Suppressor macrophage treated with lipopolysaccharide for 4 hours (primary cell): ENCODE data around the gene NR5A2.
A peak's percentile ranks its signal among the peaks of the same experiment; 100 is the strongest.
"Not testable (repeated sequence)": the region's sequence is repeated elsewhere in the genome, so short reads cannot be mapped to it uniquely, and the experiment has no call there.

Experiments used
- DNase-seq: peaks from one replicate; pipeline ENCODE4 v3.0.0-alpha.2; 2020

The NR5A2 gene

DNA sequence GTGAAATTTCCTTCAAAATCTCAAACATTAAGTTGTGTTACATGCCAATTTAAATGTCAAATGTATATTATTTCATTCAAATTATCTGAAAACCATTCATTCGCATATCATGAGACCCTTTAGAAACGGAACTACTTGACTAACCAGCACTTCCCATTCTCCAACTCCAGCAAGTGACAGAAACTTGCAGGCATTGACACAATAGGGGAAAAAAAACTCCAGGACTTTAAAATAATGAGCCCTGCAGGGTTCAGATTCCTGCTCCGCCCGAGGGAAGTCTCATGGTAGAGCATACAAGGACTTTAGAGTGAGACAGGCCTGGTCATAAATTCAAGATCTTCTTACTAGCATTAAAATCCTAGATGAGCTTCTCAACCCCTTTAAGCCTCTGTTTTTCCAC lies 138.9 kb downstream of the NR5A2 start:
- DNase-seq, result peak; percentile 57

DNA sequence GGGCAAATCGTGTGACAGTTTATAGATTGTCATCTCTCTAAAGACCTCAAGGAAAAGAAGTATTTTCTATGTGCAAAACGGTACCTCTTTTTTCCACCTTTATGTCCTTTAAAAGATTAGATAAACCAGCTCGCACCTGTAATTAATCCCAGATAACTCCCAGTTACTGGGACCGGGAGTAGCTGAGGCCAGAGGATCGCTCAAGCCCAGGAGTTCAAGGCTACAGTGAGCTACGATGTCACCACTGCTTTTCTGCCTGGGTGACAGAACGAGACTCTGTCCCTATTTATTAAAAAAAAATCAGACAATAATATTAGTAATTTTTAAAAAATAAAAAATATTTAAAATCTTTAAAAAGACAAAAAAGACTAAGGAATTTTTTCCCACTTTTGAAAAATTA lies 141.4 kb downstream of the NR5A2 start:
- no peak for DNase-seq

DNA sequence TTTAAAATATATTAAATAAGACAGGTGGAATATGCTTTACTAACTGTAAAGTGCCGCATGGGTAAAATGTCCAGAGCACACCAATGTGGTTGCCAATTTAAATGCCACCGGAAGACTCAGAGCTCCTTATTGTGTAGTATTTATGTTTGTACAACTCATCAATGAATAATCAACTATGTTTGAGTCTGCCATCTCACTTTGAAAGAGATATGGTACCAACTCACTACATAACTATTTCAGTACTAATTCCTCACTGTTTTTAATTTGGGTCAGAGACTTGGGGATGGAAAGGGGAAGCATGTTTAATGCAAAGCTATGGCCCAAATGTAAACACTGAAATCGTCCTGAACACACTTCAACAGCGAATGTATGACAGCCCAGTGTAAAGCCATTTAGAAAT lies 144.8 kb downstream of the NR5A2 start:
- DNase-seq, result no peak

DNA sequence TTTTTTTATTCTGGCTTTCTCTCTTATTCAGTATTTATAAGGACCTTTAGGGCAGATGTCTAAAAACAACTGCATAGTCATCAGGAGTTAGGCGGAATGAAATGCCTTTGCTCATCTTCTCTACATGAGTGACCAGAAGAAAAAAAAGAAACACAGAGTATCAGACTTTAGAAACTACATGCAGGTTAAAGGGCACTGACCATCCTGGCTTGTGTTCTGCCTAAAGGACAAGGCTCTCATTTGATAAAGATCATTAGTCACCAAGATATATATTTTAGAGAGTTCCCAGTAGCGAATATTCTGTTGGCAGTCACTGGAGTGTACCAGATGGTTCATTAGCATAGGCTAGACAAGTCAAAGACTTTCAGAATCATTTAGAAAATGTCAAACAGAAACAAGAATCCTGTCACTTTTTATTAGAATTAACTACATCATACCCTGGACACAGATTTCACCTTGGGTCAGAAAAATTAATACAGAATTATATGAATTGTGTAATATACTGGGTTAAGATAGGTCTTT lies 145.6 kb downstream of the NR5A2 start:
- no peak for DNase-seq

DNA sequence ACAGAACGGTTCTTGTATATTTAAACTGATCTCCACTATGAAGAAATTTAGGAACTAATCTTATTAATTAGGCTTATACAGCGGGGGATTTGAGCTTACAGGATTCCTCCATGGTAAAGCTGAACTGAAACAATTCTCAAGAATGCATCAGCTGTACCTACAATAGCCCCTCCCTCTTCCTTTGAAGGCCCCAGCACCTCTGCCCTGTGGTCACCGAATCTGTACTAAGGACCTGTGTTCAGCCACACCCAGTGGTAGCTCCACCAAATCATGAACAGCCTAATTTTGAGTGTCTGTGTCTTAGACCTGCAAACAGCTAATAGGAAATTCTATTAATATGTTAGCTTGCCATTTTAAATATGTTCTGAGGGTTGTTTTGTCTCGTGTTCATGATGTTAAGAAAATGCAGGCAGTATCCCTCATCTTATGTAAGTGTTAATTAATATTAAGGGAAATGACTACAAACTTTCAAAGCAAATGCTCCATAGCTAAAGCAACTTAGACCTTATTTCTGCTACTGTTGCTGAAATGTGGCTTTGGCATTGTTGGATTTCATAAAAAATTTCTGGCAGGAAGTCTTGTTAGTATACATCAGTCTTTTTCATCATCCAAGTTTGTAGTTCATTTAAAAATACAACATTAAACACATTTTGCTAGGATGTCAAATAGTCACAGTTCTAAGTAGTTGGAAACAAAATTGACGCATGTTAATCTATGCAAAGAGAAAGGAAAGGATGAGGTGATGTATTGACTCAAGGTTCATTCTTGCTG lies 147.2 kb downstream of the NR5A2 start:
- DNase-seq, result no peak

DNA sequence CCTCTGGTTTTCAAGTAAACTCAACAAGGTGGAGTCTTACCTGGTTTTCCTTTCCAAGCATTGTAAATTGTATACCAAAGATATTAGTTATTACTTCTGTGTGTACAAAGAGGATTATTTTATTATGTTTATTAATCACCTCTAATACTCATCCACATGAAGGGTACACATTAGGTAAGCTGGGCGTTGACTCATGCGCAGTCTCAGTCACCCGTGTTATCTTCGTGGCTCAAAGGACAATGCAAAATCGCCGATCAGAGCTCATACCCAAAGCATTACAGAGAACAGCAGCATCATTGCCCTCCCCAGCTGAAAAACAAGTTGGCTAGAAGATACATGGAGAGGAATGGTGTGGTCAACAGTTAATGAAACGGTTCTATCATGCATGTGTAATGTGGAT lies 148.7 kb downstream of the NR5A2 start:
- DNase-seq, result no peak

DNA sequence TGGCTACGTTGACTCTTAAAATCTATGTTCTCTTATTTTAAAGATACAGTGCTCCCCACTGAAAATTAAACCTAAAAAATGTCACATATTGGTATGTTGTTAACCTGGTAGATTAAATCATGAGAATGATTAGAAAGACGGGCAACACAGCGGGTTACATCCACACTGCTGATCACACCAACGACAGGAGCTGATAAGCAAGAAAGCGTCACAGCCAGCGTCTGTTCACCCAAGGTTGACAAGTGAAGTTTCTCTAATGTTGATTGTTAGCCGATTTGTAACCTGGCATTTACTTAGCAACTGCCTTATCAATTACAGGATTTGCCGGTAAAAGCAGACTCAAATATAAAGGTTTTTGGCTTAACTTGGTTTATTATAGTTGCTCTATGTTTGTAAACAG lies 149.3 kb downstream of the NR5A2 start:
- no peak for DNase-seq

DNA sequence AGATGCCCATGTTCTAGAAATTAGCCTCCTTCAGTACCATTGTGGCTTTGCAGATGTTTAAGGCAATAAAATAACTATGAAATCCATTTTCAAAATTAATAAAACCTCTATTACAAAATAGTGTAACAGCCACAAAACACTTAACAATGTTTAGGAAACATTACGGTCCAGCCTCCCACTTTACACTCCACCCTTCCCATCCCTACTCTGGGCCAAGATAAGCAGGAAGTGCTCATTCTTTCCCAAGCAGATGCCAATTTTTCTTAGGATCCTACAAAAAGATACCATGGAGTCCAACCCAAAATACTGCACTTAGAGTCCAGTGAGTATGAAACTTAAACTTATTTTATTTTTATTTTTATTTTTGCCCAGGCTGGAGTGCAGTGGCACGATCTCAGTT lies 150.8 kb downstream of the NR5A2 start:
- no peak for DNase-seq

DNA sequence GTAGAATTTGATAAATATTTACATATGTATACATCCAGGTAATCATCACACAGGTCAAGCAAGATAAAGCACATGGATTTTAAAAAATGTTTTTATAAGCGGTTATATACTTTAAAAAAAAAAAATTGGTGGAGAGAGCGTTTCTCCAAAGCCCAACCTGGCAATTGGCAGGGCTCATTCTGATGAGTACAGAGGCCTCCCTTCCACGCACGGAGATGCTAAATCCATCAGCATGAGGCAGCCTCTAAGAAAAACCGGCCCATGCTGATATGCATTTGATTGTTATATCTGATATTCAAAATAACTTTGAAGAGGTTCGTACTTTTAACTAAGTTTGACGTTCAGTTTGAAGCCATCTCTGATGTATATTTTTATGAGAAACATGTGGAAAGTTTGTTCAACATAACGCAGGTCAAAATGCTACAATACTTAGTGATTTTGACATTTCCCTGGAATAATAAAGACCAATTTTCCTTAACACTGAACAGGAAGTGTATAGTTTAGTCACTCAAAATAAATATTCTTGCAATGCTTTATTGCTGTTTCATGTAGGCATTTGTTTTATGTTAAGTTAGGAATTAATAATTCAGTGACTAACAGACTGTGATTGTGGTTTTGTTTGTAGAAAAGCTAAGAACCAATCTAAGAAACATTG lies 151.7 kb downstream of the NR5A2 start:
- DNase-seq, result no peak

DNA sequence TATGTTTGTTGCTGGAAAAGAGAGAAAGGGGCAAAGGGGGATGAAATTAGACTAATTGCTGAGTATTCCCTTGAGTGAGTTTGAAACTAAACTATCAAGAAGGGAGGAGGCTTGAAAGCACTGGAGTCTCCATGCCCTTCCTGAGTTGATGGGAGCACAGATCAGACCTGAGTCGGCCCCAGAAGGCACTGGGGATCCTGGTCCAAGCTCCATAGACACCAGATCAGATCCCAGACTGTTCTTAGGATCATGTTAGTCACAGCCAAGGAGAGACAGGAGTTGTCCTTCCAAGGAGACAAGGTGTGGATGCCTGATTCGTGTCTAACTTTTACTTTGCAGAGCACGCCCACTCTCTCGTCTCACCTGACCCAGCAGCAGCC lies 152.3 kb downstream of the NR5A2 start:
- DNase-seq, result no peak

DNA sequence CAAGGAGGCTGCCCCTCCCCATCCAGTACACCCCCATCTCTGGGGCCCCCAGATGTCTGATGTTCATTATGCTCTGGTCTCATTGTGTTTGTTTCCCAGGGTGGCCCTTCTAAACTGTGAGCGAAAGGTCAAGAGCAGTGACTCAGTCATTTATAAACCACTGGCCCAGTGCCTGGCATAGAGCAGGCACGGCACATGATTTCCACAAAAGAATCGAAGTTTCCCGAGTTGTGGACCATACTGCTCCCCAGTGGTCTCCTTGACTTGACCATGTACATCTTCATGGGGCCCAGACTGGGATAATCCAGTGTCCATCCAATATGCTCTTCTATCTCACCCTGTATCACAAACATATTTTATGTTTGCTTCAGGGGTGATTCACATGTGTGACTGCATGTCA lies 153.3 kb downstream of the NR5A2 start:
- peak; percentile 32 for DNase-seq

DNA sequence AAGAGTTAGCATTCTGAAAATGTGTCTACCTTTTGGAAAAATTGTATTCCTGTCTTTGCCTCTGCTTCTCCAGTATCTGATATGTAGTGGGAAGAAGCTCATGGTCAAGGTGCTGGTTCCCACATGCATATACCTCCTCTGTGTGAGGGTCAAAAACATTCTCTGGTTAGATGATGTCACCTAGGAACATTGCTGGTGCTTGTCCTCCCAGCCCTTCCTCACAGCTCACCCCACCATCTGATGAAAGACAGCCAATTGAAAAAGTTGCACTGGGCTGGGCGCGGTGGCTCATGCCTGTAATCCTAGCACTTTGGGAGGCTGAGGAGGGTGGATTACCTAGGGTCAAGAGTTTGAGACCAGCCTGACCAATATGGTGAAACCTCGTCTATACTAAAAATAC lies 154.4 kb downstream of the NR5A2 start:
- DNase-seq, result no peak

DNA sequence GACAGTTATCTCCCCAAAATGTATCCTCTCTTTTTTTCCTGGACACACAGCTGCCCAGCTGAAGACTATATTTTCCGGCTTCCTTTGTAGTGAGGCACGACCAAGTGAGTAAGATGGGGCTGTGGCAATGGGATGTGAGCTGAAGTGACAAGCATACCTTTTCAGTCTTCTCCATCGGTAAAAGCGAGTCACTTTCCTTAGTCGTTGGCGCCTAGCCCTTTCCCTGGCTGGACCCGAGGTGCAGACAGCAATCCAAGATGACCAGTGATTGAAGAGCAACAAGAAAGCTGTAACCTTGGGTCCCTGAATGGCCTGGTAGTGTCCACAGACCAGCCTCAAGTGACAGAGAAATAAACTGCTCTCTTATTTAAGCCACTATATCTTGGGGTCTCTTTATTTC lies 155.2 kb downstream of the NR5A2 start:
- no peak for DNase-seq

DNA sequence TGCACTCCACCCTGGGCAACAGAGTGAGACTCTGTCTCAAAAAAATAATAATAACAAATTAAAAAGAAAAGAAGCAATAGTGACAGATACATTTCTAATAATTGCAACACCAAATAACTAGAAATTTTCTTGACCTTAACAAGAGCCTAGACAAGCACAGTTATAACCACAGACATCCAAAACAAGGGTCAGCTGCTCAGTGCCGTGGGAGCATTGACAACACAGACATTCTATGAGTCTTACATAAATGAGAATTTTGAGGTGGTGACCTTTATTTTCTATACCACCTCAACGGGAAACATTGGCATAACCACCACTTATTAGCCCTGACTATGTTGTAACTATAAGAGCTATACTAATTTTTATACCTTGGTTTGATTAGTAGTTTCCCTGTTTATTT lies 156.1 kb downstream of the NR5A2 start:
- no peak for DNase-seq

DNA sequence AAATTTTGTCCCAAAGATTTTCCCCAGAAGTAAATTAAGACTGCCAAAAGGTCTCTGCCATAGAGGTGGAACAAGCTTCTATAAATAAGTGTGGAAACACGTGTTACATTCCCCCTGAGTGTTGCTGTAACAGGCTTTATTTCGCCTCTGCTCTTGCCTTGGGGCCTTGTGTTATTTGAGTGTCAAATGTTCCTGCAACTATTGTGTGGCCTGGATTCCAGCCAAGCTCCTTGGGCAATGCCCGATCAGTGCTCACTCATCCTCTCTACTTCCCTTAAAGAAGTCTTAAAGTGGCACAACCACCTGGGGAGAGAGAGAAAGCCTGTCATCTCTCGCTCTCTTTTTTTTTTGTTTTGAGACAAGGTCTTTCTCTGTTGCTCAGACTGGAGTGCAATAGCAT lies 156.7 kb downstream of the NR5A2 start:
- peak; percentile 92 for DNase-seq

DNA sequence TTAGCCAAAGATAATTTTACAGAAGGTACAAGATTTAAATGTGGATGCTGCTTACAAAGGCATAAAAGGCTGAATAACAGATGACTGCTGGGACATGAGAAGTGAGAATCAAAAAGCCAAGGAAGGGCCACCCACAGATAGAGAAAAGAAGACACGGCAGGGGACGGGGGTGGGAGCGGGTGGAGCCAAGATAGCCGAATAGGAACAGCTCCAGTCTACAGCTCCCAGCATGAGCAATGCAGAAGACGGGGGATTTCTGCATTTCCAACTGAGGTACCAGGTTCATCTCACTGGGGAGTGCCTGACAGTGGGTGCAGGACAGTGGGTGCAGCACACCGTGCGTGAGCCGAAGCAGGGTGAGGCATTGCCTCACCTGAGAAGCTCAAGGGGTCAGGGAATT lies 157.7 kb downstream of the NR5A2 start:
- DNase-seq, result peak; percentile 45

DNA sequence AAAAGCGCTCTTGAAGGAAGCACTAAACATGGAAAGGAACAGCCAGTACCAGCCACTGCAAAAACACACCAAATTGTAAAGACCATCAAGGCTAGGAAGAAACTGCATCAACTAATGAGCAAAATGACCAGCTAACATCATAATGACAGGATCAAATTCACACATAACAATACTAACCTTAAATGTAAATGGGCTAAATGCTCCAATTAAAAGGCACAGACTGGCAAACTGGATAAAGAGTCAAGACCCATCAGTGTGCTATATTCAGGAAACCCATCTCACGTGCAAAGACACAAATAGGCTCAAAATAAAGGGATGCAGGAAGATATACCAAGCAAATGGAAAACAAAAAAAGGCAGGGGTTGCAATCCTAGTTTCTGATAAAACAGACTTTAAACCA lies 159.8 kb downstream of the NR5A2 start:
- not testable (repeated sequence) for DNase-seq

DNA sequence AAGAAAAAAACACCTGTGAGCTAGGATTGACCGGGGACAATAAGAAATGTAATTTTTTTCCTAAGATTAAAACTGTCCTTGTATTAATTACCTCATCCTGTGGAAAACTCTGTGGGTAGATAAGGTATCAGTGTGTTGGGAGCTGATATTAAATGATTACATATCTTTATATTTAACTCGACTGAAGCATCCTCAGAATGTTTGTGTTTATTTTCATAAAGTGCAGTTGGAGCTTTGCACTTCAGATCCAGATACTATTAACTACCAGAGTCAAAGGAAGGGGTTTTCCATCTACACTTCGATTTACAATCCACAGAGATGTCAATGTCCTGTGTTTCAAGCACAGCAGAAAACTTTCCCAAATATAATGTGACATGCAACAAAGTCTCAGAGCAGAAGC lies 164.5 kb downstream of the NR5A2 start:
- no peak for DNase-seq

DNA sequence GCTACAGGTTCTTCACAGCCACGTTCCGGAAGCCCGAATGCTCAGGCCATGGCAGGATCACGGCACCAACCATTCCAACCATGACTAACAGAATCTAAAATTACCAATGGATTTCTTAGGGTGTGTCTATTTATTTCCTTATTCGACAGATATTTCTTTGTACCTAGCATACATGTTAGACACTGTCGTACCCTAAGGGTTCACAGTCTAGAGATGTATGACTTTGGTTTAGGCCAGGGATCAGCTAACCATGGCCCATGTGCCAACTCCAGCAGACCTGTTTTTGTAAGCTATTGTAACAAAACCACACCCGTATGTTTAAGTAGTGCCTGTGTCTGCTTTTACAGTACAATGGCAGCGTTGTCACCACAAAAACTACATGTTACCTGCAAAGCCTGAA lies 167.0 kb downstream of the NR5A2 start:
- DNase-seq, result no peak

DNA sequence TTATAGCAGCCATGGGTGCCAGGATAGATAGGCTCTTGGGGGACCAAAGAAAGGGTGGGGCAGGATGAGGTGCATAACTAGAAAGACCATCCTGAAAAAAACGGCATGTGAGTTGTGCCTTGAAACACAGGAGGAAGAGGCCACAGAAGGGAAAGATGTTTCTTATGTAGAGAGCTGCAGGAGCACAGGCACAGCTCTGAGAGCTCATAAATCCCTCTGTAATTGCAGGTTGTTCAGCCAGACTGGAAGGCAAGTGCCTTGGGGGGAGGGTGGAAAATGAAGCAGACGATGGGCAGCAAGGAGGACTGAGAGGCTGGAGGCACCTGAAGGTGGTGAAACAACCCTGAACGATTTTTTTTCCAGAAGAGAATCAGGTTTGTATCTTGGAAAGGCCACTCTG lies 170.7 kb downstream of the NR5A2 start:
- DNase-seq, result no peak

DNA sequence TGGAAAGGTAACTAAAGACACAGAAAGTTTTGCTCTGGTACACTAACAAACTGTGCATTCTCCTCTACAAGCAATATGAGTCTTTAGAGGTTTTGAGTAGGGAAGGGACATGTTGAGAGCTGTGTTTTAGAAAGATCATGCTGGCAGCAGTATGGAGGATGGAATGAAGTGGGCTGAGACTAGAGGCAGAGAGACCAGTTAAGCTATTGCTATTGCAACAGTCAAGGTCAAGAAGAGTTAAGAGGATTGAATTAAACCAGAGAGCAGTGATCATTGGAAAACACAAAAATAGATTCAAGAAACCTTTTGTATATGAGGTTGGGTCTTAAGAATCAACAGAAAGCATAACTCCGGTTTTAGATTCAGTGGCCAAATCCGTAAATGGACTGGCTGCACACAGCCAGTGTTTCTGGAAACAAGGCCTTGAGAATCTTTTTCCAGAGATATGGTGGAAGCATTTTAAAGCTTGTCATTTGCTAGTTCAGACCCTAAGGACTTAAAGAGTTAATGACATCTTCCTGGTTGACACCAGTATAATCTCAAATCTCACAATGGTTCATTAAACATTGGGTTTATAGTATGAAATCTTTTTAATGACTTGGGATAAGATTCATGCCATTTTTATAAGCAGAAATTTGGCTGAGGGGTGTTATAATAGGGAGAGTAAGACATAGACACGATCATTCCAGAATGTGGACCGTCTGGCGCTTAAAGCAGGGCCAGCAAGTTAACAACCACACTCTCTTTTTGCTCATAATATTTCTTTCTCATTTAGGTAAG lies 177.9 kb downstream of the NR5A2 start:
- no peak for DNase-seq

DNA sequence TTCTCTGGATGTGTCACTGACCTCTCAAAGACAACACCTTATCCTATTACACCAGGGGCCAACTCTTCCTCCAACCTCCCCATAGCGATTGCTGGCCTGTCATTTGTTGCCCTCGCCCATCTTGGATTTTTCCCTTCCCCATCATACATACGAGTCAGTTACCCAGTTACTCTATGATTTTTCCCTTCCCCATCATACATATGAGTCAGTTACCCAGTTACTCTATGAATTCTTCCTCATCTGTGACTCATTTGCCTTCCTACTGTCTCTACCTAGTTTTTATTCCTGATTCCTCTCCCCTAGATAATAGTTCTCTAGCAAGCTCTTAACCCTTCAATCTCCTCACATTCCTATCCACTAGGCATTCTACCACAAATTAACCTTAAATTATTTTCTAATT lies 178.8 kb downstream of the NR5A2 start:
- DNase-seq, result peak; percentile 71

DNA sequence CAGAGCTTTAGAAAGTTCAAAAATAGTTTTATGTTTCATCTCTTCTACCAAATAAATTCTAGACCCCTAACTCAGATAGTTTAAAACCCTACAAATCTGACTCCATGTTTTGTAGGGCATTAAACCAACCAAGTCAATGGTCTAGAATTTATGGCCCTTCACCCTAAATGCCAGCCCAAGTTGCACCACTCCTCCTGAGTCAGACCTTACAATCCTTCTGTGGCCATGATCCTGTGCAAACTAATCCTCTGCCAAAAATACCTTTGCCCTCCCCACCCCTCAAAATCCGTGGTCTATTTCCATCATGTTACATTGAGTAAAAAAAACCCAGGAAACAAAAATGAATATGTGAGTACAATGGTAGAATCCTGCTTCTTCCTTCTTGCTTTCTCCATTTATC lies 179.3 kb downstream of the NR5A2 start:
- DNase-seq, result no peak

DNA sequence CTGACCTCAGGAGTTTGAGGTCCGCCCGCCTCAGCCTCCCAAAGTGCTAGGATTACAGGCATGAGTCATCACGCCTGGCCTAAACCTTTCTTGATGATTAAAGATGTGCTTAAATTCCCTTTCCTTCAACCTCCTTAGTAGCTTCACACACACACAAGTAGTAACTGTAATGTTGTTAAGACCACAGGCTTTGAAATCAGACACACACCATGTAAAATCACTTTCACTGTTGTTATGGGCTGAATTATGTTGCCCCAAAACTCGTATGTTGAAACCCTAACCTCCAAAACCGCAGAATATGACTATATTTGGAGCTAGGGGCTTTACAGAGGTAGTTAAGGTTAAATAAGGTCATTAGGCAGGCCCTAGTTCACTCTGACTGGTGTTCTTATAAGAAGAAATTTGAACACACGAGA lies 180.2 kb downstream of the NR5A2 start:
- peak; percentile 21 for DNase-seq
